Measurements from ENCODE around the gene FBLN1. TPM values are rescaled to one million over a fixed set of nuclear protein-coding genes. Genes with fewer than 3 reads are reported as not detected.
"Not testable (repeated sequence)": the region's sequence is repeated elsewhere in the genome, so short reads cannot be mapped to it uniquely, and the experiment has no call there.

Gene FBLN1
- total and polyA plus RNA-seq, 11 donors = 22.4 to 239 (median 44.7) TPM

- DNase-seq (no peak), ATAC-seq (no peak)
- no peaks in the 10 kb centered on the region for H3K36me3 ChIP-seq
- H3K4me1 ChIP-seq = peaks cover 0 to 2% (median 0%) of the 10 kb centered on the region in 12 donors
- 66 to 80% (median 74%) methylated on average over 7 to 8 of the region's 8 CpGs for WGBS, 4 donors
- peaks cover 0 to 15% (median 0%) of the 10 kb centered on the region in 12 donors for H3K9me3 ChIP-seq
- intact Hi-C loops (cut with DNase I) = no loop called here
- H3K4me3 ChIP-seq = no peak overlapping the region
- no peaks in the 10 kb centered on the region for H3K27me3 ChIP-seq
- H3K27ac ChIP-seq = no peak overlapping the region
- TF ChIP-seq CTCF (IDR thresholded peaks at IDR 0.05) (no peak), POLR2A (IDR thresholded peaks at IDR 0.05) (no peak)
Measured at GRCh38 chr22:45617948-45618347, 115.3 kb downstream of the FBLN1 start.

GRCh38 chr22:45620706-45621105 lies 118.0 kb downstream of the FBLN1 start:
- DNase-seq (no peak), ATAC-seq (no peak)
- Histone ChIP-seq H3K36me3 (no peaks in the 10 kb centered on the region), H3K4me1 (no peaks in the 10 kb centered on the region), H3K9me3 (peaks cover 0 to 15% (median 0%) of the 10 kb centered on the region in 12 donors), H3K27me3 (peaks cover 0 to 13% (median 0%) of the 10 kb centered on the region in 9 donors), H3K4me3 (no peak overlapping the region), H3K27ac (no peak overlapping the region)
- intact Hi-C loops (cut with DNase I) = no loop called here
- no peak for TF ChIP-seq POLR2A (IDR thresholded peaks at IDR 0.05)
- no peak for TF ChIP-seq CTCF (IDR thresholded peaks at IDR 0.05)
- 67 to 73% (median 71%) methylated on average over 3 of the region's 3 CpGs for WGBS, 4 donors

DNA sequence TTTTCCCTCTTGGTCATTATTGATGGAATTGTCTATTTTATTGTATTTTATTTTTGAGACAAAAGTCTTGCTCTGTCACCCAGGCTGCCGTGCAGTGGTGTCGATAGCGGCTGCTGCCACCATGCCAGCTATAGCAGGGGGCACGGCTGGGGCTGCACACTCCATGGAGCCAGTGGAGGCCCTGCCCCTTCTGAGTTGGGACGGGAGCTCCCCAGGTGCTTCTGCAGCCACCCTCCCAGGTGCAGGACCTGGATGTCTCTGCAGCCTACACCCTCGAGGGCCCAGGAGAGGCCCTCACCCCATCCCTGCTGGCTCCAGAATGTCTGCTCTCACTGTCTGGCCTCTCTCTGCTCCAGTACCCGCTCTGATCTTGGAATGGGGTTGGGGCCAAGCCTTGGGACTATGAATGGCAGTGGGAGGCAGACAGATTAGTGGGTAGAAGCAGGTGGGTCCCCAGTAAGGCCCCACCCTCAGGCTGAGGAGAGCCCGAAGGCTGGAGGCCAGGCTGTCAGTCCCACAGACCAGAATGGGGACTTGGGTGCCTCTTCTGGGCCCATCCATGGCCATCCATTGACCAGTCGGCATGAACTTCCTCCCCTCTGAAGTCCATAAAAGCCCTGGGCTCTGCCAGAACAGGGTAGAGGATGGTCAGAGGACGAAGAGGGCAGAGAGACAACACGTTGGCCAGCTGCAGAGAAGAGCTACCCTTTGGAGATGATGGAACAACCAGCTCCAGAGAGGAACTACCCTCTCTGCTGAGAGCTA lies 119.3 kb downstream of the FBLN1 start:
- TF ChIP-seq POLR2A (IDR thresholded peaks at IDR 0.05) (no peak), CTCF (IDR thresholded peaks at IDR 0.05) (no peak)
- no peak overlapping the region for H3K4me3 ChIP-seq
- ATAC-seq = no peak
- intact Hi-C loops (cut with DNase I) = no loop called here
- H3K36me3 ChIP-seq = no peaks in the 10 kb centered on the region
- H3K9me3 ChIP-seq = peaks cover 0 to 9% (median 0%) of the 10 kb centered on the region in 12 donors
- H3K27me3 ChIP-seq = peaks cover 0 to 25% (median 0%) of the 10 kb centered on the region in 9 donors
- 77 to 86% (median 82%) methylated on average over 7 to 11 of the region's 11 CpGs for WGBS, 4 donors
- no peak overlapping the region for H3K27ac ChIP-seq
- DNase-seq = no peak
- H3K4me1 ChIP-seq = no peaks in the 10 kb centered on the region

DNA sequence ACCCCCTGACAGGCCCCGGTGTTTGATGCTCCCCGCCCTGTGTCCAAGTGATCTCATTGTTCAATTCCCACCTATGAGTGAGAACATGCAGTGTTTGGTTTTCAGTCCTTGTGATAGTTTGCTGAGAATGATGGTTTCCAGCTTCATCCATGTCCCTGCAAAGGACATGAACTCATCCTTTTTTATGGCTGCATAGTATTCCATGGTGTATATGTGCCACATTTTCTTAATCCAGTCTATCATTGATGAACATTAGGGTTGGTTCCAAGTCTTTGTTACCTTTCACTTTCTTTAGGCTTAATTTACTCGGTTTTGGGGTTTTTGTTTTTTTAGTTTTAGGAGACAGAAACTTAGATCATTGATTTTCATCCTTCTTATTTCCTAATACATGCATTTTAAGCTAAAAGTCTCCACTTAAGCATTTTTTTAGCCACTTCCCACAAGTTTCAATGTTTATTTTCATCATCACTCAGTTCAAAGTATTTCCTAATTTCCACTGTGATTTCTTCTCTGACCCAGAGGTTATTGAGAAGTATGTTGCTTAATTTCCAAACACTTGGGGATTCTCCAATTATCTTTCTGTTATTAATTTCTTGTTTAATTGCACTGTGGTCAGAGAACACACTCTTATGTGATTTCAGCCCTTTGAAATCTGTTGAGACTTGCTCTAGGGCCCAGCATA lies 120.9 kb downstream of the FBLN1 start:
- H3K9me3 ChIP-seq; intact Hi-C loops (cut with DNase I); ATAC-seq; H3K36me3 ChIP-seq; H3K4me1 ChIP-seq; H3K27ac ChIP-seq; H3K4me3 ChIP-seq; DNase-seq: not testable (repeated sequence)
- WGBS, 4 donors = 76 to 91% (median 85%) methylated on average over 3 of the region's 3 CpGs
- H3K27me3 ChIP-seq = peaks cover 0 to 39% (median 0%) of the 10 kb centered on the region in 9 donors
